ENCODE data around the gene VNN1.
"Not testable (repeated sequence)": the region's sequence is repeated elsewhere in the genome, so short reads cannot be mapped to it uniquely, and the experiment has no call there.

The VNN1 gene

DNA sequence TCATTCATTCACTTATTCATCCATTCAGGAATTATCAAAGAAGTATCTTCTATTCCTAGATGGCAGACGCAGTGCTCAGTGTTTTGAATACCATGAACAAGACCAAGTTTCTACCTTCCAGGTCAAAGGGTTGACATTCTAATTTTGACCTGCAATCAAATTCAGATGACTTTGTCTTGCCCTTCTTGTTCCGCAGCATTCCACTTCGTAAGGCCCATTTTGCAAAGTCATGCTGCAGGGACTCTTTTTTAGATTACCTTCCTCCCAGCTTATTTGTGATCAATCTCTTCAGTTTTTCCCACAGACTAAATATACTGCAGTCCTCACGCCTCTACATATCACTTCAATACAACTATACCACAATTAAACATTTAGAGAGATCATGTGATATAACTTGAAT is 47.7 kb downstream of the VNN1 start:
- no peak for DNase-seq

DNA sequence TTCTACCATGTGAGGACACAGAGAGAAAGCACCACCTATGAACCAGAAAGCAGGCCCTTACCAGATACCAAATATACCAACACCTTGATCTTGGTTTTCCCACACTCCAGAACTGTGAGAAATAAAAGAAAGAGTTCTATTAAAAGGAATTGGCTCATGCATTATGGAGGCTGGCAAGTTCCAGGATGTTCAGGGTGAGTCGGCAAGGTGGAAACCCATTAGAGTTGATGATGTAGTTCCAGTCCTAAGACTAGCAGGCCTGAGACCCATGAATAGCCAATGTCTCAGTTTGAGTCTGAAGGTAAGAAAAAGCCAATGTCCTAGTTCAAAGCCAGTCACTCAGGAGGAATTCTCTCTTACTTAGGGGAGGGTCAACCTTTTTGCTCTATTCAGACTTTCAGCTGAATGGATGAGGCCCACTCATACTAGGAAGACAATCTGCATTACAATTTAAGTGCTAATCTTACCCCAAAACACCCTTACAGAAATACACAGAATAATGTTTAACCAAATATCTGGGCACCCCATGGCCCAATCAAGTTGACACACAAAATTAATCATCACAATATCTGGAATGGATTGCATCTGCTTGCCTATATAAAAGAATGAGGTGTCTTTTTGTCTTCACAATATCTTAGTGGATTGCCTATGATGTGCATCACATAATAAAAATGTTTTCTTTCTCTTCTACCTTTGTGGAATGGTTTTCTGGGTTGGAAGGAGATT is 49.4 kb downstream of the VNN1 start:
- DNase-seq = no peak

DNA sequence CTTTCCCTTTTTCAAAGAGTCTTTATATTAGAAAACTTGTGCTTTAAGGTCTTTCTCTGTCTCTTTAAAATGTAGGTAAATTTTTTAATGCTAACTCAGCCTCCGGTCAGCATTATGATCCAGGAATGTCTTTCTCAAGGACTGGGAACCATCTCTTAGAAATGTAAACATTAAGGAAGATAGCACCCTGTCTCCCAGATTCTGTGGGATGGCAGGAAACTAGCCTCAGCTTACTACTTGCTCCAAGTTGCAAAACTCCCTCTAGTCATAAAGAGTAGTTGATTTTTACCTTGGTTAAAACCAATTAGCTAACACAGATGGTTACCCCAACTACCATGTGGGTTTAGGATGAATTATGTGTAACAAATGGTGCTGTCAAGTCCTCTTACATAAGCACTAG is 50.2 kb downstream of the VNN1 start:
- no peak for DNase-seq

DNA sequence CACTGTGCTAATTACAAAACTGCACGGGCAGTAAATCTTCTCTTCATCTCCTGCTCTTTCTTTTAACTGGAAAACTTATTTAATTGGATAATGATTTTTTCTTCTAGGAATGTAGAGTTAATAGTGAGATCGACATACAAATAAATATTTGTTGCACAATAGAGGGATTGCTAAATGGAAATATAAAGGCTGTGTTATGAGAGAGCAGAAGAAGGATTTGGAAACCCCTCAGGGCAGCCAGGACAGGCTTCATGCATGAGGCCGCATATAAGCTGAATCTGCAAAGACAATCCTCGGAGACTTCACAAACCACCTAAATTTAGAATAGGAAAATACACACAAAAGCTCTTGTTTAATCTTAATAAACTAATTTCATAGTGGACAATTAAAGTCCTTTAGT is 51.9 kb downstream of the VNN1 start:
- DNase-seq = no peak

DNA sequence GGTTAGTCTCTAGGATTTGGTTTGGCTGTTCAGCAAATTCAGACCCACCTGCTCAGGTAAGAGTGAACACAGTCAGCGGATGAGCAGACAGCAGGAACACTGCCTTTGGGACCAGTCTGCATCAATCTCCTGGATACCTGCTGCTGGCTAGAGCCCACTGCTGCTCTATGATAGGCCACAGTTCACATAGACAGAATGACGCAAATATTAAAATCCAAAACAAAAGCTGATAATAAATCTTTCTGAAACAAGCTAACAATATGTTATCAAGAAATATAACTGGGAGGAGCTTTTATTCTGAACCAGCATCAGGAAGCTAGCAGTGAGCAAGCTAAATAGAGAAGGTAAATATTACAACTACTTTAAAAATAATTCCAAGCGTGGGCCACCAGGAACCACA is 54.8 kb downstream of the VNN1 start, which contains the start of gene TAAR1:
Gene TAAR1 (minus strand): TSS at position 101 of the 400 bp plus-strand sequence. CDS start 13,179 bp downstream, outside the sequence.
- no peak for DNase-seq

DNA sequence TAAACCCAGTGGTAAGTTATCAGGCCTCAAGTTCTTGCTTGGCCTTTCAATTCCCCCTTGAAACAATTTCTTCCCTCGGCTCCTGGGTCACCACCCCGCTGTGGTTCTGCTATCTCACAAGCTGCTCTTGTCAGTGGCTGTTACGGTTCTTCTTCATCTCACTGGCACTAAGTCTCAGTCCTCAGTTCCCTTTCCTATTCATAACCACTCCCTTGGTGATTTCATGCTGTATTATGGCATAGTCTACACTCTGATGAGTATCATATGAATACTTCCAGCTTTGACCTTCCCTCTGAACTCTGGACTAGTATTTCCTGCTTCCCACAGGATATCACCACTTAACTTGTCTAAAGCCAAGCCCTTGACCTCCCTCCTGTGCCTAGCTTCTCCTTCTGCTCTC is 62.8 kb downstream of the VNN1 start:
- no peak for DNase-seq

DNA sequence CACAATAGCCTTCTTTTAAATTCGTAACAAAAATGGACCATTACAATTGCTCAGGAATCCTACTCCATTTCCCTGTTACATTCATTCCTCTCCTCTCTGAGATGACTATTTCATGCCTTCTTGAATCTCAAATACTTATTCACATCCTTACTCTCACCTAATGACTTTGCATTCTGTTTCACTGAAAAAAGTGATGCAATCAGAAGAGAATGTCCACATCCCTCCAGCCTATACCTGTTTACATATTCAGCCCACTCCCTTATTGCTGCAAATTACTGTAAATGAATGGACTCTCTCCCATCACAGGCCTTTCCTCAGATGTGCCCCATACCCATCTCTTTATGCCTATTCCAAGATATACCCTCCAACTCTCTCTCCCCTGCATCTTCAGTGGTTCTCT is 63.4 kb downstream of the VNN1 start:
- DNase-seq = no peak

DNA sequence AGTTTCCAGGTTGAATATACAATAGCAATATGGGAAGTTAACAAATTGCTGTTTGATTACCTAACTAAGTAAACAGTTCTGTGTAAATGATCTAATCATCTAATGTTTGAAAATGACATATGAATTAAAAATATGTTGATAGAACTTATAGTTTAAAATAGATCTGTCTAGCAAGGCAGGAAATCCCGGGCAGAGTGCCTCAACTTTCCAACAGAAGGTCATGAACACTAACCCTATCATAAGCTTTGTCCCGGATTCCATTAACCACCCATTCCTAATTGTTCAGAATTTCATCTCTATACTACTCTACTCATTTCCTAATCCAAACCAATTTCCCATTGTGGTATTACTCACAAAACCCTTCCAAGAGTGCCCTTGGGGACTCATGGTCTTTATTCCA is 65.0 kb downstream of the VNN1 start:
- DNase-seq = no peak

DNA sequence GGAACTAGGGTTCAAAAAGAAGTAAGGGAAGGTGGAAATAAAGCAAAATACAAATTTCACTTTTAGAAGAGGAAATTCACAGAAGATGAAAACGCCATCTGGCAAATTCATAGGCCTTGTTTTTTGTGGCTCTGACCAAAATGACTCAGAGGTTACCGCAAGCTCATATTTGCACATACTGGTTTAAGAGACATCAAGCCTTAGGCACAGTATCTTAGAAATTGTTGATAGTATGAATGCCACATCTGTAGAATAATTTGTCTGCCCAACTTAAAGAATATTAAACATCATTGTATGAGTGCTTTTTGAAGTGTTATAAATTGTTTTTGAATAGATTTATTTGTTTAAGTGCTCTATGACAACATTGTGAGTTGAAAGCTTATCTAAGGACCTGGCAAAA is 65.5 kb downstream of the VNN1 start:
- DNase-seq = no peak

DNA sequence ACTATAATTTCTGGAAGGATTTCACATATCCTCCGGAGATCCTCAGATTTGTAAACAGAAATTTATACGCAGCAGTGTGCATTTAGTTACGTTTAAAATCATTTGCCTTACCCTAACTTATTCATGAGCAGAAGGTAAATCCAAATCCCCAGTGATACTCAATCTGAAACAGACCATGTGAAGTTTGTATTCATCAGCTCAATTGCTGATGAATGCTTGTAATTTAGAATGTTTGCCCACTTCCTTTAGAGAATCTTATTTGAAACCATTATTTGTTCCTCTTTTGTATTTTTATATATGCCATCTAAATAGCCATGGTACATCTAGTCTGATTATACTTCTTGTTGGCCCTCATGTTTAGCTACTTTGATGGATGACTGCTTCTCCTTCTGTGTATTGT is 70.3 kb downstream of the VNN1 start:
- DNase-seq = no peak

DNA sequence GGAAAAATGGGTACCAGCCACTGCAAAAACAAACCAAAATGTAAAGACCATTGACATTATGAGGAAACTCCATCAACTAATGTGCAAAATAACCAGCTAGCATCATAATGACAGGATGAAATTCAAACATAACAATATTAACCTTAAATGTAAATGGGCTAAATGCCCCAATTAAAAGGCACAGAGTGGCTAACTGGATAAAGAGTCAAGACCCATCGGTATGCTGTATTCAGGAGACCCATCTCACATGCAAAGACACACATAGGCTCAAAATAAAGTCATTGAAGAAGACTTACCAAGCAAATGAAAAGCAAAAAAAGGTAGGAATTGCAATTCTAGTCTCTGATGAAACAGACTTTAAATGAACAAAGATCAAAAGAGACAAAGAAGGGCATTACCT is 76.7 kb downstream of the VNN1 start:
- not testable (repeated sequence) for DNase-seq

DNA sequence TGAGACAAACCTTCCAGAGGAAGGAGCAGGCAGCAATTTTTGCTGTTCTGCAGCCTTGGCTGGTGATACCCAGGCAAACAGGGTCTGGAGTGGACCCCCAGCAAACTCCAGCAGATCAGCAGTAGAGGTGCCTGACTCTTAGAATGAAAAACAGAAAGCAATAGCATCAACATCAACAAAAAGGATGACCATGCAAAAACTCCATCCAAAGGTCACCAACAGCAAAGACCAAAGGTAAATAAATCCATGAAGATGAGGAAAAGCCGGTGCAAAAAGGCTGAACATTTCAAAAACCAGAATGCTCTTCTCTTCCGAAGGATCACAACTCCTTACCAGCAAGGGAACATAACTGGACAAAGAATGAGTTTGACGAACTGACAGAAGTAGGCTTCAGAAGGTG is 77.9 kb downstream of the VNN1 start:
- DNase-seq = not testable (repeated sequence)

DNA sequence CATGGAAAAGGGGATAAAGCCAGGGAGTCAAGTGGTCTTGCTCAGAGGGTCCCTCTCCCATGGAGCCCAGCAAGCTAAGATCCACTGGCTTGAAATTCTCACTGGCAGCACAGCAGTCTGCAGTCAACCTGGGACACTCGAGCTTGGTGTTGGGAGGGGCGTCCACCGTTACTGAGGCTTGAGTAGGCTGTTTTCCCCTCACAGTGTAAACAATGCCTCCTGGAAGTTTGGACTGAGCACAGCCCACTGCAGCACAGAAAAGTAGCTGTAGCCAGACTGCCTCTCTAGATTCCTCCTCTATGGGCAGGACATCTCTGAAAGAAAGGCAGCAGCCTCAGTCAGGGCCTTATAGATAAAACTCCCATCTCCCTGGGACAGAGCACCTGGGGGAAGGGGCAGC is 78.6 kb downstream of the VNN1 start:
- not testable (repeated sequence) for DNase-seq

DNA sequence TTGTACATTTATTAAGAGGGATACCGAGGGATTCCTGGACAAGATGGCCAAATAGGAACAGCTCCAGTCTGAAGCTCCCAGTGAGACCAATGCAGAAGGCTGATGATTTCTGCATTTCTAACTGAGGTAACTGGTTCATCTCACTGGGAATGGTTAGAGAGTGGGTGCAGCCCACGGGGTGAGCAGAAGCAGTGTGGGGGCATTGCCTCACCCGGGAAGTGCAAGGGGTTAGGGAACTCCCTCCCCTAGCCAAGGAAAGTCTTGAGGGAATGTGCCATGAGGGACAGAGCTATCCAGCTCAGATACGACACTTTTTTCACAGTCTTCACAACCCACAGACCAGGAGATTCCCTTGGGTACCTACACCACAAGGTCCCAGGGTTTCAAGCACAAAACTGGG is 79.1 kb downstream of the VNN1 start:
- DNase-seq = no peak

DNA sequence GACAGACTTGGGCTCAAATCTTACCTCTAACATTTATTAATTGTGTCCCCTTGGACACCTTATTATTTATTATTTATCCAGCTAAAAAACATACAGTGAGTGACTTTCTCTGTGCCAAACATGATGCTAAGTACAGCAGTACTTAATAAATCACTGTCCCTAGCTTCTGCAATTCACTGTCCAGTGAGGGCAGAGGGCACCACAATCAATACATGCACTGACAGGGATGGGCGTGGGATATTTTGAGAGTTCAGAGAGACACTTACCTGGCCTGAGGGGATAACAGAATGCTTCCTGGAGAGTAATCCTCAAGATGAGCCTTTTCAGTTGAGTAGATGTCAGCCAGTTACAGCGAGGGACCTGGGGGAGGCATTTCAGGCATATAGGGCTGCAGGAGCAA is 80.5 kb downstream of the VNN1 start:
- no peak for DNase-seq

All from activated CD8-positive, alpha-beta memory T cell treated with anti-CD3 and anti-CD28 coated beads, Interleukin-2, amount 50 U/mL, for 4 hours (primary cell).